GM10266 (cell line): ENCODE measurements around the gene NSL1.
"Not testable (repeated sequence)": the region's sequence is repeated elsewhere in the genome, so short reads cannot be mapped to it uniquely, and the experiment has no call there.

ENCODE experiments used
- DNase-seq: peaks from one replicate; pipeline ENCODE4 v3.0.0; 2012; ENCODE audit errors: extremely low spot score
- TF ChIP-seq, protein P1 (sequence below): IDR thresholded peaks from 2 replicates; pipeline ENCODE4 v1.5.1; 2012; ENCODE audit warnings: mild to moderate bottlenecking, low read depth; ENCODE audit not compliant: control insufficient read depth, insufficient read depth; ENCODE audit errors: missing control alignments

NSL1 gene

GRCh38 chr1:212769459-212770167 lies 22.0 kb downstream of the NSL1 start:
- TF ChIP-seq, protein P1, sequence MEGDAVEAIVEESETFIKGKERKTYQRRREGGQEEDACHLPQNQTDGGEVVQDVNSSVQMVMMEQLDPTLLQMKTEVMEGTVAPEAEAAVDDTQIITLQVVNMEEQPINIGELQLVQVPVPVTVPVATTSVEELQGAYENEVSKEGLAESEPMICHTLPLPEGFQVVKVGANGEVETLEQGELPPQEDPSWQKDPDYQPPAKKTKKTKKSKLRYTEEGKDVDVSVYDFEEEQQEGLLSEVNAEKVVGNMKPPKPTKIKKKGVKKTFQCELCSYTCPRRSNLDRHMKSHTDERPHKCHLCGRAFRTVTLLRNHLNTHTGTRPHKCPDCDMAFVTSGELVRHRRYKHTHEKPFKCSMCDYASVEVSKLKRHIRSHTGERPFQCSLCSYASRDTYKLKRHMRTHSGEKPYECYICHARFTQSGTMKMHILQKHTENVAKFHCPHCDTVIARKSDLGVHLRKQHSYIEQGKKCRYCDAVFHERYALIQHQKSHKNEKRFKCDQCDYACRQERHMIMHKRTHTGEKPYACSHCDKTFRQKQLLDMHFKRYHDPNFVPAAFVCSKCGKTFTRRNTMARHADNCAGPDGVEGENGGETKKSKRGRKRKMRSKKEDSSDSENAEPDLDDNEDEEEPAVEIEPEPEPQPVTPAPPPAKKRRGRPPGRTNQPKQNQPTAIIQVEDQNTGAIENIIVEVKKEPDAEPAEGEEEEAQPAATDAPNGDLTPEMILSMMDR = no peak

DNA sequence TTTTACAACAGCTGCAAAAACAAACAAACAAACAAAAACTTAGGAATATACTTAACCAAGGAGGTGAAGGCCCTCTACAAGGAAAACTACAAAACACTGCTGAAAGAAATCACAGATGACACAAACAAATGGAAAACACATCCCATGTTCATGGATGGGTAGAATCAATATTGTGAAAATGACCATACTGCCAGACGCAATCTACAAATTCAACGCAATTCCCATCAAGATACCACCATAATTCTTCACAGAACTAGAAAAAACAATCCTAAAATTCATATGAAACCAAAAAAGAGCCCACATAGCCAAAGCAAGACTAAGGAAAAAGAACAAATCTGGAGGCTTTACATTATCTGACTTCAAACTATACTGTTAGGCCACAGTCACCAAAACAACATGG lies 24.8 kb downstream of the NSL1 start:
- DNase-seq = not testable (repeated sequence)

More at GRCh38 chr1:212769459-212770167, 22.0 kb downstream of the NSL1 start:
- DNase-seq = no peak

DNA sequence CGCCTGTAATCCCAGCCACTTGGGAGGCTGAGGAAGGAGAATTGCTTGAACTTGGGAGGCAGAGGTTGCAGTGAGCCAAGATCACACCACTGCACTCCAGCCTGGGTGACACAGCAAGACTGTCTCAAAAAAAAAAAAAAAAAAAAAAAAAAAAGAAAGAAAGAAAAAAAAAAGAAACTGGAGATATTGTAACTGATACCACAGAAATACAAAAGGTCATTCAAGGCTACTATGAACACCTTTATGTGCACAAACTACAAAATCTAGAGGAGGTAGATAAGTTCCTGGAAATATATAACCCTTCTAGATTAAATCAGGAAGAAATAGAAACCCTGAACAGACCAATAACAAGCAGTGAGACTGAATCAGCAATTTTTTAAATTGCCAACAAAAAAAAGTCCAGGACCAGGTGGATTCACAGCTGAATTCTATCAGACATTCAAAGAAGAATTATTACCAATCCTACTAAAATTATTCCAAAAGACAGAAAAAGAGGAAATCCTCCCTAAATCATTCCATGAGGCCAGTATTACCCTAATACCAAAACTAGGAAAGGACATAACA lies 26.8 kb downstream of the NSL1 start:
- not testable (repeated sequence) for DNase-seq

DNA sequence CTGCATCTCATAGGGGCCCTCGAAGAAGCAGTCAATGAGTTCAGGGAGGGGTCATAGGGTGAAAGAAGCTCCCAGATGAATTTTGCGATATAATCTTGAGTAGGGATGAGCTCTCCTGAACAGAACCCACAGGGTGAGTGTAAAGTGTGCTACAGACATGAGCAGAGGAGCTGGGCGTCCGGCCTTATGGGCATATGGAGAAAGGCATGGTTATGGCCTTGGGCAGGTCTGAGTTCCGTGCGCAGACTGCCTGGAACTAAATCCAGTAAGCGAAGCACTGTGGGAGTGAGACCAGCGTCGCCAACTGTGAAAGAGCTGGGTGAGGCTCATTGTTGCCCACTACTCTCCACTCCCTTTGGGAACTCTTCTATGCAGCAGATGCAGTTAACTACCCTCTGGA lies 28.7 kb downstream of the NSL1 start:
- TF ChIP-seq, protein P1 = no peak

DNA sequence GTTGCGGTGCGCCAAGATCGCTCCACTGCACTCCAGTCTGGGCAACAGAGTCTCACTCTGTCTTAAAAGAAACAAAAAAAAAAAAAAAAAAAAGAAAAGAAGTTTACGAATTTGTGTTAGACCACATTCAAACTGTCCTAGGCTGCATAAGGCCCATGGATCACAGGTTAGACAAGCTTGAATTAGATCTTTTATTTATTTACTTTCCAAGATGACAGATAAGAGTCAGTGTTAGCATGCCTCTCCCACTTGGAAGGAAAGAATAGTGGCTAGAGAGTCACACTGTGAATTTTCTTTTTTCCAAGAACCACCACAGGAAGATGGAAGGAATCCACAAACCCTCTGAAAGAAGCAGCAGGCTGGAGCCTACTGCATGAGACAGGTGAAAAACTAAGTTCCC lies 29.3 kb downstream of the NSL1 start:
- TF ChIP-seq, protein P1 = no peak
- no peak for DNase-seq

More for the DNA sequence above, 28.7 kb downstream of the NSL1 start:
- no peak for DNase-seq

- TF ChIP-seq, protein P1 = peak; percentile 50
- DNase-seq = no peak
Observed at GRCh38 chr1:212760126-212760823, 31.3 kb downstream of the NSL1 start.

DNA sequence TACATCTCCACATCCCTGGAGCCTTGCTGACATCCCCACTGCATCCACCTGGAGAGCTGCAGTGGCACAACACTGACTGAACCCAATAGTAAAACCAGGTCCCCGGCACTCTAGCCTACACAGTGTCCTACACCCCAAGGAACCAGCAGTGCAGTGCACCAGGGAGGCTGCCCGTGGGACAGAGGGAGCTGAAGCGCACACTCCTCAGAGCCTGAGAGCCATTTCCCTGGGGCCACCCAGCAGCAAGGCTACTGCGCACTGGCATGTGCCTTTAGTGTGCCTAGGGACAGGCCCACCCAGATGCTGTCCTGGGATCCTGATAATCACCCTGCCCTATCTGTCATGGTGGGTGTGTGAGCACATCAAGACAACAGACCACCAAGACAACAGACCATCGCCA lies 31.9 kb downstream of the NSL1 start:
- TF ChIP-seq, protein P1 = no peak
- DNase-seq = no peak

- TF ChIP-seq, protein P1 = no peak
- DNase-seq = no peak
Observed at GRCh38 chr1:212754680-212755079, 36.9 kb downstream of the NSL1 start.
